CD14-positive monocyte (primary cell): ENCODE results near the gene TIMP2. TPM values are rescaled to one million over a fixed set of nuclear protein-coding genes. Genes with fewer than 3 reads are reported as not detected.
A peak's percentile ranks its signal among the peaks of the same experiment; 100 is the strongest.

Experiments used
- DNase-seq, 3 donors: peaks; one replicate each; pipeline ENCODE4 v3.0.0-alpha.2; 2011 to 2022
- H2AFZ ChIP-seq: 2 replicates; pipeline ENCODE4 v1.6.0; 2012; ENCODE audit warnings: mild to moderate bottlenecking, low read depth, low read length, inconsistent platforms; ENCODE audit not compliant: insufficient read depth, poor library complexity, severe bottlenecking
- H3K27ac ChIP-seq, 2 donors: 1 replicate in 1 of 2; 2 replicates in 1 of 2; pipeline ENCODE4 v1.5.1; 2012 to 2013; ENCODE audit warnings: low read length in 2 of 2, control low read depth in 1 of 2, inconsistent platforms in 1 of 2, low read depth in 1 of 2, mild to moderate bottlenecking in 1 of 2
- H3K27me3 ChIP-seq, 2 donors: one replicate each; pipeline versions ENCODE4 v1.6.0 to v1.6.1; 2011 to 2013; ENCODE audit warnings: low read length in 2 of 2; ENCODE audit not compliant: control insufficient read depth in 2 of 2, insufficient read depth in 2 of 2
- H3K36me3 ChIP-seq, 2 donors: replicated peaks in 1 of 2; 1 replicate in 1 of 2; 2 replicates in 1 of 2; pipeline versions ENCODE4 v1.5.1 to v1.6.1; 2012 to 2013; ENCODE audit warnings: low read length in 2 of 2, control low read depth in 1 of 2, inconsistent platforms in 1 of 2, mild to moderate bottlenecking in 1 of 2; ENCODE audit not compliant: insufficient read depth in 2 of 2, control insufficient read depth in 1 of 2
- H3K4me1 ChIP-seq, 2 donors: 1 replicate in 1 of 2; 2 replicates in 1 of 2; pipeline versions ENCODE4 v1.5.1 to v1.6.1; 2012 to 2013; ENCODE audit warnings: low read length in 2 of 2, control low read depth in 1 of 2, inconsistent platforms in 1 of 2, mild to moderate bottlenecking in 1 of 2, moderate library complexity in 1 of 2; ENCODE audit not compliant: insufficient read depth in 2 of 2, control insufficient read depth in 1 of 2
- H3K4me2 ChIP-seq: replicated peaks from 2 replicates; pipeline ENCODE3; 2012; ENCODE audit warnings: low read length, moderate library complexity, mild to moderate bottlenecking; ENCODE audit not compliant: poor library complexity, severe bottlenecking; ENCODE audit errors: extremely low read depth
- H3K4me3 ChIP-seq, 3 experiments: fragments of 200-600 bp in 1 of 3; sonication (generic) in 1 of 3; replicated peaks in 1 of 3; 1 replicate in 2 of 3; 2 replicates in 1 of 3; pipeline ENCODE4 v1.5.1; 2011 to 2013; ENCODE audit warnings: low read length in 3 of 3, mild to moderate bottlenecking in 3 of 3, control low read depth in 2 of 3, low read depth in 2 of 3, inconsistent platforms in 1 of 3, moderate library complexity in 1 of 3
- H3K79me2 ChIP-seq: 2 replicates; pipeline ENCODE4 v1.6.0; 2012; ENCODE audit warnings: mild to moderate bottlenecking, control low read depth, inconsistent platforms, low read length, moderate library complexity; ENCODE audit not compliant: insufficient read depth
- H3K9ac ChIP-seq: 2 replicates; pipeline ENCODE4 v1.6.0; 2017; ENCODE audit warnings: low read length, mild to moderate bottlenecking; ENCODE audit not compliant: insufficient read depth, poor library complexity, severe bottlenecking
- H3K9me3 ChIP-seq, 2 donors: replicated peaks in 1 of 2; 1 replicate in 1 of 2; 2 replicates in 1 of 2; pipeline versions ENCODE4 v1.5.1 to v1.6.1; 2012 to 2013; ENCODE audit warnings: low read length in 2 of 2, control low read depth in 1 of 2; ENCODE audit not compliant: control insufficient read depth in 1 of 2, insufficient read depth in 1 of 2
- H4K20me1 ChIP-seq: 2 replicates; pipeline ENCODE4 v1.6.0; 2012; ENCODE audit warnings: mild to moderate bottlenecking, low read length, control low read depth, moderate library complexity; ENCODE audit not compliant: insufficient read depth
- H3K27ac Mint-ChIP-seq, 7 donors: one replicate each; pipeline ENCODE4 v1.8.0; 2020; ENCODE audit warnings: mild to moderate bottlenecking in 7 of 7, mixed read lengths in 7 of 7, moderate library complexity in 6 of 7, inconsistent platforms in 2 of 7
- H3K27me3 Mint-ChIP-seq, 3 donors: one replicate each; pipeline ENCODE4 v1.8.0; 2021 to 2022; ENCODE audit warnings: low read depth in 3 of 3, mild to moderate bottlenecking in 3 of 3, mixed read lengths in 3 of 3, moderate library complexity in 3 of 3, inconsistent platforms in 1 of 3
- H3K36me3 Mint-ChIP-seq, 2 donors: one replicate each; pipeline ENCODE4 v1.8.0; 2020; ENCODE audit warnings: mixed read lengths in 2 of 2, inconsistent platforms in 1 of 2, mild to moderate bottlenecking in 1 of 2
- H3K4me1 Mint-ChIP-seq: one replicate; pipeline ENCODE4 v1.8.0; 2020; ENCODE audit warnings: mild to moderate bottlenecking, mixed read lengths
- H3K4me3 Mint-ChIP-seq, 2 donors: one replicate each; pipeline ENCODE4 v1.8.0; 2020; ENCODE audit warnings: mild to moderate bottlenecking in 2 of 2, mixed read lengths in 2 of 2, moderate library complexity in 1 of 2
- H3K9me3 Mint-ChIP-seq, 7 donors: one replicate each; pipeline ENCODE4 v1.8.0; 2020 to 2022; ENCODE audit warnings: mixed read lengths in 7 of 7, mild to moderate bottlenecking in 6 of 7, moderate library complexity in 6 of 7, inconsistent platforms in 2 of 7
- WGBS: methylation state at CpG from one replicate; pipeline ENCODE4 v1.1.5; 2013; ENCODE audit warnings: missing lambda C conversion rate; ENCODE audit not compliant: insufficient coverage; 5-methylcytosine and 5-hydroxymethylcytosine counted together
- intact Hi-C, 2 donors: fragments of 100-400 bp; cut with micrococcal nuclease; formaldehyde crosslinking; loops; one replicate each; pipeline versions ENCODE4 v1.15.0 to v1.15.1; 2023
- polyA plus RNA-seq, 3 donors: library from polyadenylated mRNA; depleted of rRNA in 1 of 3; unstranded in 2 of 3; stranded (reverse) in 1 of 3; fragments of 300-500 nt in 2 of 3; fragments of >200 nt in 1 of 3; fragmentation: Illumina TruSeq in 2 of 3; gene quantifications; 1 replicate in 2 of 3; 2 replicates in 1 of 3; pipeline ENCODE4 v1.2.3, GENCODE V29; 2012 to 2021
- TF ChIP-seq, protein P1 (sequence below): fragments of 200-600 bp; IDR thresholded peaks from one replicate; pipeline ENCODE4 v1.8.0; 2022; ENCODE audit warnings: antibody characterized with exemption, mild to moderate bottlenecking

Gene TIMP2
- polyA plus RNA-seq, 3 donors = 4.5 to 101 (median 6.4) TPM

DNA sequence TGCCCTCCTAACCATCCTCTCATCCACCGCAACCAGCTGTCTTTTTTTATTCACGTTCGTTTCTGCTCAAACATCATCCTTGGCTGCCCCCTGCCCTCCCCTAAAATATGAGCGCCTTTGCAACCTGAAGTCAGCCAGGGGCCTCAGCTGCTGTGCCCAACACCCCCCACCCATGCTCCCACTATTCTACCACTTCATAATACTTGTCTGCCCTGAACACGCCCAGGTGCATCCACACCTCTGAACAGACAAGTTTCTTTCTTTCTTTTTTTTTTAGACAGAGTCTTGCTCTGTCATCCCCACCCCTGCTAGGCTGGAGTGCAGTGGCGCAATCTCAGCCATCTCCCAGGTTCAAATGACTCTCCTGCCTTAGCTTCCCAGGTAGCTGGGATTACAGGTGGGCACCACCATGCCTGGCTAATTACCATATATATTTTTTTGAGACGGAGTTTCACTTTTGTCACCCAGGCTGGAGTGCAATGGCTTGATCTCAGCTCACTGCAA lies 49.0 kb downstream of the TIMP2 start:
- WGBS = 20% methylated on average over 6 of the region's 7 CpGs
- TF ChIP-seq, protein P1, sequence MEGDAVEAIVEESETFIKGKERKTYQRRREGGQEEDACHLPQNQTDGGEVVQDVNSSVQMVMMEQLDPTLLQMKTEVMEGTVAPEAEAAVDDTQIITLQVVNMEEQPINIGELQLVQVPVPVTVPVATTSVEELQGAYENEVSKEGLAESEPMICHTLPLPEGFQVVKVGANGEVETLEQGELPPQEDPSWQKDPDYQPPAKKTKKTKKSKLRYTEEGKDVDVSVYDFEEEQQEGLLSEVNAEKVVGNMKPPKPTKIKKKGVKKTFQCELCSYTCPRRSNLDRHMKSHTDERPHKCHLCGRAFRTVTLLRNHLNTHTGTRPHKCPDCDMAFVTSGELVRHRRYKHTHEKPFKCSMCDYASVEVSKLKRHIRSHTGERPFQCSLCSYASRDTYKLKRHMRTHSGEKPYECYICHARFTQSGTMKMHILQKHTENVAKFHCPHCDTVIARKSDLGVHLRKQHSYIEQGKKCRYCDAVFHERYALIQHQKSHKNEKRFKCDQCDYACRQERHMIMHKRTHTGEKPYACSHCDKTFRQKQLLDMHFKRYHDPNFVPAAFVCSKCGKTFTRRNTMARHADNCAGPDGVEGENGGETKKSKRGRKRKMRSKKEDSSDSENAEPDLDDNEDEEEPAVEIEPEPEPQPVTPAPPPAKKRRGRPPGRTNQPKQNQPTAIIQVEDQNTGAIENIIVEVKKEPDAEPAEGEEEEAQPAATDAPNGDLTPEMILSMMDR = no peak
- Mint-ChIP-seq H3K9me3 (peaks cover 0 to 2% (median 0%) of the 10 kb centered on the region in 7 donors), H3K4me3 (peak overlapping the region in 1 of 2 donors; percentile 43), H3K36me3 (peaks cover 50 to 70% of the 10 kb centered on the region in 2 donors), H3K27ac (peak overlapping the region; percentile 73 to 93 (median 87)), H3K4me1 (peaks cover 62% of the 10 kb centered on the region), H3K27me3 (peaks cover 0 to 2% (median 0%) of the 10 kb centered on the region in 3 donors)
- H3K79me2 ChIP-seq = peaks cover 91% of the 10 kb centered on the region
- no peak overlapping the region for H2AFZ ChIP-seq
- H4K20me1 ChIP-seq = peaks cover 99% of the 10 kb centered on the region
- no peaks in the 10 kb centered on the region for H3K9me3 ChIP-seq
- peaks cover 43 to 53% of the 10 kb centered on the region in 2 donors for H3K4me1 ChIP-seq
- peak in 1 of 3 donors; percentile 29 for DNase-seq
- H3K9ac ChIP-seq = no peak overlapping the region
- H3K27ac ChIP-seq = peak overlapping the region; percentile 34 to 64
- no peaks in the 10 kb centered on the region for H3K27me3 ChIP-seq
- H3K4me2 ChIP-seq = peak overlapping the region; percentile 46
- peaks cover 25 to 60% of the 10 kb centered on the region in 2 donors for H3K36me3 ChIP-seq
- H3K4me3 ChIP-seq = peak overlapping the region in 1 of 3 experiments; percentile 28
- intact Hi-C loops = no loop called here

DNA sequence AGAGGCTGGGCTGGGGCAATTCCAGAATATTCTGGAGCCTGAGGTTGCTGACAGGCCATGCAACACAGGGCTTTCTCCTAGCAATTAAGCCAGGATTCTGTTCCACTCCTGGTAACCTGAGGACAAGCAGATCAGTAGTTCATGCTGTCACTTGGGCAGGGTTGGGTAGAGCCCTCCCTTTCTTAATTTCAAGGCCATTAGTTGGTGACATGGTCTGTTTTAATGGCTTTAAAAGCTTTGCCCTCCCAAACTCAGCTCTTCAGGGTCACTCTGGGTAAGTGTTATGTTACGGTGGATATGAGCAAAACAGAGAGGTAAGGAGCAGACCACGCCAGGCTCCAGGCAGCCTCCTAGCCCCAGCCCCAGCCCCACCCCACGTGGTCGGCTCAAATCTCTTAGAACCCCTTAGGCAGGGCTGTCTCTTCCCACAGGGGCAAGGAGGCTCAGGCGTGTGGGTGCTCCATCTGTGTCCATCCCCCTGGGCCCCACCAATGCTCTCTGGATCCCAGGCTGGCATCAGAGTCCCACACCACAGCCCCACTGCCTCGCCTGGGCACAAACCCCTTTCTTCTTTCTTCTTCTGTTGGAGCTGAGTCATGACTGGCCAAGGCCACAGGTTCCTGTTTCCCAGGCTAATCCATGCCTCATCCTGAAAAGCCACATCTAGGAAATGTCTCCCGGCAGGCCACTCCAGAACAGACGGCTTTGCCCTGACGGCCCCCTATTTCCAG lies 49.7 kb downstream of the TIMP2 start:
- H2AFZ ChIP-seq = no peak overlapping the region
- 0% methylated on average over 5 of the region's 9 CpGs for WGBS
- Mint-ChIP-seq H3K36me3 (peaks cover 54 to 71% of the 10 kb centered on the region in 2 donors), H3K27ac (peak overlapping the region; percentile 73 to 93 (median 87)), H3K27me3 (peaks cover 0 to 2% (median 2%) of the 10 kb centered on the region in 3 donors), H3K4me3 (peak overlapping the region in 1 of 2 donors; percentile 43), H3K9me3 (peaks cover 0 to 2% (median 0%) of the 10 kb centered on the region in 7 donors), H3K4me1 (peaks cover 62% of the 10 kb centered on the region)
- H3K27ac ChIP-seq = peak overlapping the region; percentile 34 to 64
- H3K4me3 ChIP-seq = peak overlapping the region in 1 of 3 experiments; percentile 28
- intact Hi-C loops = no loop called here
- H4K20me1 ChIP-seq = peaks cover 99% of the 10 kb centered on the region
- H3K9me3 ChIP-seq = no peaks in the 10 kb centered on the region
- TF ChIP-seq, protein P1 = no peak
- no peak overlapping the region for H3K9ac ChIP-seq
- peak in 2 of 3 donors; percentile 58 to 71 for DNase-seq
- peaks cover 91% of the 10 kb centered on the region for H3K79me2 ChIP-seq
- H3K27me3 ChIP-seq = no peaks in the 10 kb centered on the region
- H3K4me1 ChIP-seq = peaks cover 40 to 47% of the 10 kb centered on the region in 2 donors
- H3K36me3 ChIP-seq = peaks cover 26 to 65% of the 10 kb centered on the region in 2 donors
- peak overlapping the region; percentile 46 for H3K4me2 ChIP-seq
